ENCODE results near the gene POM121L2.
A peak's percentile ranks its signal among the peaks of the same experiment; 100 is the strongest.

The POM121L2 gene

DNA sequence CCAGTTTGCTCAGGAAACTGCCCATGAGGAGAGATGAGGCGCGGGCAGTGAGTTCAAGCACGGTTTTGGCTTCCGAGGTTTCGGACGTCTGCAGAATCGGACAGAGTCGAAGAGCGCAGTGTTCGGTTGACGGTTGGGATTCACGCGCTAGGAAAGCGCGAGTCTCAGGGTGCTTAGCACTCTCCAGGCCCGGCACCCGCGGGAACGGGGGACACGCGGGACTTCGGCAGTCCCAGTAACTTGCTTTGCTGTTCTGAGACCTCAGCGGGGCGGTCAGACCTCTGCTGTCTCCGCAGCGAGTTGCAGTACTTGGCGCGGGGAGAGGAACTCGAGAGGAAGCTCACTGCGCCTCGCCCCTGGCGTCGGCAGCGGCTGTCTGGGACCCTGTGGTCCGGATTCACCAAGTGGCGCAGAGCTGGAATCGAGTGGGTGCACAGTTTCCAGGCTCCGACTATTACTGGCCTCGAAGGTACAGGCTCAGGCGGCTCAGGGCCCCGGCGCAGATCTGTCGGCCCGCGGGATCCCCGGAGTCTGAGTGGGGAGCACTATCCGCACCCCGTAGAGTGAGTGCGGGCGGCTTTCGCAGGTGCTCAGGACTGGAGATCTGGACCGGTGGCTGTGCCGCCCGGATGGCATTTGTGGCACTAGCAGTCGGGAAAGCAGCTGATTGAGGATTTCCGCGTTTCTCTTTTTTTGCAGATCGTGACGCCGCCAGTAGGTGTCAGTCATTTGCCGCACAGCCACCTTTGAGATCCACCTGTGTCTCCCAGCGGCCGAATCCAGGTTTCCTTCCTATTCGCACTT, at the start of gene POM121L2:
Gene POM121L2 (minus strand): TSS at position 128 of the 804 bp plus-strand sequence. CDS start 103 bp downstream, at position 25.
- peak; percentile 53 for DNase-seq (ENCODE audit: insufficient read length, low spot score)
- peak; percentile 93 for FAIRE-seq

DNA sequence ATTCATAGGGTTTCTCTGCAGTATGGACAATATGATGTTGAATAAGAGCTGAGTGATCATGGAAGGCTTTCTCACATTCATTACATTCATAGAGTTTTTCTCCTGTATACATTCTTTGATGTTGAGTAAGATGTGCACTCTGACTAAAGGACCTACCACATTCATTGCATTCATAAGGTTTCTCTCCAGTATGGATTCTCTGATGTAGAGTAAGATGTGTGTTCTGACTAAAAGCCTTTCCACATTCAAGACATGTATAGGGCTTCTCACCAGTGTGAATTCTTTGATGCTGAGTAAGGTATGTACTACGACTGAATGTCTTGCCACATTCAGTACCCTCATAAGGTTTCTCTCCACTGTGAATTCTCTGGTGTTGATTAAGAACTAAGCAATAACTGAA, 47.2 kb upstream of the POM121L2 start:
- no peak for FAIRE-seq
- DNase-seq (ENCODE audit: insufficient read length, low spot score): no peak

DNA sequence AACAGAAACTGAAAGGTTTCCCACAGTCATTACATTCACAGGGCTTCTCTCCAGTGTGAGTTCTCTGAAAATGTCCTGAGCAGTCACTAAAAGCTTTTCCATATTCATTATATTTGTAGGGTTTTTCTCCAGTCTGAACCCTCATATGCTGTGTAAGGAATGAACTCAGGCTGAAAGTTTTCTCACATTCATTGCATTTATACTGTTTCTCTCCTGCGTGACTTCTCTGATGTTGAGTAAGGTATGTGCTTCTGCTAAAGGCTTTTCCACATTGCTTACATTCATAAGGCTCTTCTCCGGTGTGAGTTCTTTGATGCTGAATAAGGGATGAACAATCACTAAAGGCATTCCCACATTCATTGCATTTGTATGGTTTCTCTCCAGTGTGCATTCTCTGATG, 46.7 kb upstream of the POM121L2 start:
- DNase-seq (ENCODE audit: insufficient read length, low spot score) (no peak), FAIRE-seq (no peak)

DNA sequence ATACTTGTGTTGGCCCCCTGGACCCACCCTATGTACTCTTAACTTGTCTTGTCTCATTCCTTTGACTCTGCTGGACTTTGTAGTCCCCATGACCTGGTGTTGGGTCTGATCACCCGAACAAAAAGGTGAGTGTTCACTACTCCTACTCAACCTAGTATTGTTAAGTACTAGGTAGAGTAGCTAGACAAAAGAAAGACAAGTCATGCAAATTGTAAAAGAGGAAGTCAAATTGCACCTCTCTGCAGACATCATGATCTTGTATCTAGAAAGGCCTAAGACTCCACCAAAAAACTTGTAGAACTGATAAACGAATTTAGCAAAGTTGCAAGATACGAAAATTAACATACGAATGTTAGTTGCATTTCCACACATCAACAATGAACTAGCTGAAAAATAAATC, 40.8 kb upstream of the POM121L2 start:
- FAIRE-seq (no peak), DNase-seq (ENCODE audit: insufficient read length, low spot score) (no peak)

DNA sequence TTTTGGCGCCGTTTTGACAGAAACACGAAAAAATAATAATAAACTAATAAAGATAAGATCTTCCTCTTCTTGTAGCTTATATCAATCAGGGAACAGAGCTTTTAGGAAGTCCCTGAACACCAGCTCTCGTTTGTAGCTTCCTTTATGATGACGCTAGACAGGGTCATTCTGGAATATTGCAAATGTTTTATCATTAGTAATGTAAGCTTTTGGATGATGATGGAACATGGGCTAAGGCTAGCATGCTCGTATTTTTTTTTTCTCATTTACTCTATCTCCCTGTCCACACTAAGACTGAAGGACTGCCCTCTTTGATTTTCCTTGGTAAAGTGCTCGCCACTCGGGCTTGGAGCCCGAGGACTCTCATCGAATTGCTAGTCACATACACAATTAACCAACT, 22.1 kb upstream of the POM121L2 start:
- FAIRE-seq: no peak
- DNase-seq (ENCODE audit: insufficient read length, low spot score): no peak

DNA sequence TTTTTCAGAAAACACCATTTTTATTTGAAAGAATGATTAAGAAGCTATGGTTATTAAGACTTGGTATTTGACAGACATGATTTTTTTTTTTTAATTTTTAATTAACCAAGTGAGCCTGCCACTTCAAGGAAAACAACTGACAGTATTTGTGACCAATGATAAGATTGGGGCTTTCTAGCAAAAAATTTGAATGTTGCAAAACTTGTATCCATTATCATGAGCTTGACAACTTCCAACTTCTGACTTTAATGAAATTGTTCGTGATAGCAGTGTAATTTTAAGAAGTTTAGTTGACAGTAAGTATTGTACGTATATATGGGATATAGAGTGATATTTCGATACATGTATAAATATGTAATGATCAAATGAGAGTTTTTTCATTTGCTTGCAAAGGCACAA, 21.6 kb upstream of the POM121L2 start:
- no peak for DNase-seq (ENCODE audit: insufficient read length, low spot score)
- no peak for FAIRE-seq

DNA sequence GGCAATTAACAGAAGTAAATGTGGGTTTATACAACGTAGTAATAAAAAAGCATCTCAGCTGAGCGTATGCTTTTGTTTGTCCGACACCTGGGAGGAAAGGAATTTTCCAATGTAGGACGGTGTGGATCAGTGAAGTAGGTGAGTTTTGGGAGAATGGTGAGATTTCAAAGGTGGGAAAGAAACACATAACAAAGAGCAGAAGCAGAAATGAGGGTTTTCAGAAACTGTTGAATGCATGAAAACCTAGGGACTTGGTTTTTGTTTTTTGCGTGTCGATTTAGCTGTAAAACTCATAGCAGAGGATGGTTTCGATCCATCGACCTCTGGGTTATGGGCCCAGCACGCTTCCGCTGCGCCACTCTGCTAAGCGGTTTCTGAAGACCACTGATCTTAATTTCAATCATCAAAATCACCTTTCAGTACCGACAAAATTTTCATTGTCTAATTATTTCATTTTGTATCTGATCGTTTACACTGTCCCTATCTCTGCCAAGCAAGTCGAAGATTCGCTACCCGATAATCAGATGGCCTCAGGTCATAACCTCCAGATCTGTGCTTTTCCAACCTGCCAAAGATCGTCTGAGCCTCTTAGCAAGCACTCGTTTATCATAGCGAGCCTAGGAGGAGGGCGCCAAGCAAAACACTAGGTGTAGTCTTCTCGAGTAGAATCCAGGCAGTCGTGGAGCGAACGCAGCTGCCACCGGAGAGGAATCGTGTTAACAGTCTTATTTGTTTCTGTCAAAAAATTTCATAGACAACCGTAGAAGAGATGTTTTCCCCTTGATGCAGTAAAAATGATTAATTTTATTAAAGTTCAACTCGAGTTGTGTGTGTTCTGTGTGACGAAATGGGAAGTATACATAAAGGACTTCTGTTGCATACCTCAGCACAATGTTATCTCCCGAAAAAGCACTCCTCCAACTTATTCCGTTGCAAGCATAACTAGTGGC, 20.9 kb upstream of the POM121L2 start:
- DNase-seq (ENCODE audit: insufficient read length, low spot score) (peak; percentile 21), FAIRE-seq (no peak)

DNA sequence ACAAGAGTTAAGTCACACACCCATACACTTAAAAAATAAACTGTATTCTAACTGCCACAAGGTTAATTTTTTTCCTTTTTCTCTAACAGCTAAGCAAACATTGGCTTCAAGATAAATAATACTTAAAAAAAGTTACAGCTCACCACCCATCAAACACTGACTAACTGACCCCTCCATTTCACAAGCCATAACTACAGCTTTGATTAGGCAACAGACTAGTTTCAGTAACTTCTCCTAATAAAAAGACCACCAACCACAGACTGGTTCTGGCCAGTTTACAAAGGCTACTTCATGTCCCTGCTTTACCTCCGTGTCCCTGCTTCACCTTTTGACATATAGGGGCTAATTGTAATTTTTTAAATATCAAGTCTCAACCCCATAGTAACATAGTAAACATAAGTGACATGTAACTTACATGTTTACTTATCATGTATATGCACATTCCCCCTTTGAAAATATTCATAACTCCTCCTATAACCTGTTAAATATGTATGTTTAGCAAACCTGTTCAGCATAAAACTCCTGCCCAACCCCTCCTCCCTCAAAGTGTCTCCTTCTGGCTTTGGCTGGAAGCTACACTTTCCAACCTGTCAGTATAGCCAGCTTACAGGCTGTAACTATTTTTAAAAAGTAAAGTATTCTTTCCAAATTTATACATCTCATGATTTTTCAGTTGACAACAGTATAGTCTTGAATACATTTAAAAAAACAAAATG, 15.1 kb upstream of the POM121L2 start:
- FAIRE-seq: no peak
- DNase-seq (ENCODE audit: insufficient read length, low spot score): no peak

DNA sequence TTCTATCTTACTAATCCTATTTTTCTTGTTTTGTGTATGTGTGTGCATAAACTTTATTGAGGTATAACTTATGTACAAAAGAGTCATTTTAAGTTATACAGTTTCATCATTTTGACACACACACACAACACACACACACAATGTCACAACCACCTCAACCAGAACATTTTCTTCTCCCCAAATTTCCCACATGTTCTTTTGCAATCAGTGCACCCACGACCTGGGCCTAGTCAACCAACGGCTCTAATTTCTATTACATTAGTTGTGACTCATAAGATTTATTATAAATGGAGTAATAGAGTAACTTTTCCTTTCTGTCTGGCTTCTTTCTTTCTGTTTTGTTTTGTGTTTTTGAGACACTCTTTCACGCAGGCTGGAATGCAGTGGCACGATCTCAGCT, 9.8 kb upstream of the POM121L2 start:
- DNase-seq (ENCODE audit: insufficient read length, low spot score): no peak
- no peak for FAIRE-seq

DNA sequence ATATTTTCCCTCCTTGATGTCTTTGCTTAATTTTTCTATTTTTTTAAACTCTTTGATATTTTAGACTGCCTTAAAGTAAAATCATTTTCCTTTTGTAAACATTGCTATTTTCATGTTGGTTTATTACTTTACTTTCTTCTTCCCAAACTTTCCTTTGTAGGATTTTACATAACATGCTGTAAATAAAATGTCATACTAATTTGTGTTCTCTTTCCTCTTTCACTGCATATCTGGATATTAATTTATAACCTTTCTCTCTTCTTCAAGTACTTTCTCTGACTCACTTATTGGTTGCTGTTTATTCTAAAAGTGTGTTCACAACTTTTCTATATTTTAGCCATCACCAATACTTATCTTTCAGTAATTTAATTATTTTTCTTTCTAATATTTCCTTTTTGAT, 9.3 kb upstream of the POM121L2 start:
- DNase-seq (ENCODE audit: insufficient read length, low spot score) (no peak), FAIRE-seq (no peak)

DNA sequence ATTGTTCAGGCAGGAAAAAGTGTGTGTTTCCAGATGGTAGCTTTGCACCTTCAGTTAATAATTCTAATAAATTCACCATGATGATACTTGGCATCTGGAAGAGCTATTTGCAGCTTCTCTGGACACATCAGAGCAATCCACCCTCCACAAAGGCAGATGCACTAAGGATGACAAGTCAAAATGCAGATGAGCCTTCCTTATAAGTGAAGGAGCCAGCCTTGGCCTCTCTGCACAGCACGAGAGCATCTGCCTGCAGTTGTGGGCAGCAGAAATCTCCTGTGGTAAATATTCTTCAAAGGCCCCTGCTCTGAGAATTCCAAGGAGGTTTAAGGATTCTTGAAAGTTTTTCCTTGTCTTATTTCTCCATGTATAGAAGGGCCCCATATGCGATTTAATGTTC, 6.9 kb upstream of the POM121L2 start:
- no peak for FAIRE-seq
- DNase-seq (ENCODE audit: insufficient read length, low spot score): no peak

DNA sequence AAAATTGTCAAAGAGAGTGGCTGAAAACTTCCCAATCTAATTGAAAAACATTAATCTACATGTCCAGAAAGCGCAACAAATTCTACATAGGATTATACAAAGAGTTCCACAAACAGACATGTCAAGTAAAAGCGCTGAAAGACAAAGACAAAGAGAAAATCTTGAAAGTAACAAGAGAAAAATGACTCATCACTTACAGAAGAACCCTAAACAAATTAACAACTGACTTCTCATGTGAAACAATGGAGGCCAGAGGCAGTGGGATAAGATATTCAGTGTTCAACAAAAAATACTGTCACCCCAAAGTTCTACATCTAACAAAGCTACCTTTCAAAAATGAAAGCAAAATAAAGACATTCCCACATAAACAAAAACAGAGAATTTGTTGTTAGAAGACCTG, 2.0 kb upstream of the POM121L2 start:
- no peak for DNase-seq (ENCODE audit: insufficient read length, low spot score)
- FAIRE-seq: peak; percentile 56

DNA sequence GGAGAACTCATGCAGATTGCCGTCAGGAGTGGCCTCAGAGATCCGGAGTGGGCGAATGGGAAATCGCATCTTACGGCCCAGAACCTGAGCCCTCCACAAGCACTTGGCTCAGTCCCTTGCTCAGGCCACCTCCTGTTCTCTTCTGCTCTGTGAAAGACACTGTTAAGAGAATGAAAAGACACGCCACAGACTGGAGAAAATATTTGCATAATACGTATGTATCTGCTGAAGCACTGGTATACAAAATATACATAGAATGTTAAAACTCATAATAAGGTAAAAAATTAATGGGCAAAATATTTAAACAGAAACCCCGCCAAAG, 838 bp upstream of the POM121L2 start:
- no peak for DNase-seq (ENCODE audit: insufficient read length, low spot score)
- FAIRE-seq: no peak

DNA sequence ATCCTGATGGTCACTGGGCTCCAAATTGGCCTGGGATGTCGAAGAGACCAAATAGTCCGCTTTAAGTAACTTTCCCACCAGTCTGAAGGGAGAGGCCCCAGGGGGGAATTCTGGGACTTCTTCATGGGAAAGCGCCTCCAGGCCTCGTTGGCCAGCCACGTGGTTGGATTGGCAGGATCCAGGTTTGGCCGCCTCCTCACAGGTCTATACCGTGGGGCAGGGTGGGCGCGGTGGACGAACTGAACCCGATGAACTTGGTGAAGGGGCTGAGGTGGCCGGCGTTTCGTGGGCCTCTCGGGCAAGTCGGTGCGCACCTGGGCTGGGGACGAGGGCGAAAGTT, 297 bp downstream of the POM121L2 start:
- DNase-seq (ENCODE audit: insufficient read length, low spot score): no peak
- no peak for FAIRE-seq

DNA sequence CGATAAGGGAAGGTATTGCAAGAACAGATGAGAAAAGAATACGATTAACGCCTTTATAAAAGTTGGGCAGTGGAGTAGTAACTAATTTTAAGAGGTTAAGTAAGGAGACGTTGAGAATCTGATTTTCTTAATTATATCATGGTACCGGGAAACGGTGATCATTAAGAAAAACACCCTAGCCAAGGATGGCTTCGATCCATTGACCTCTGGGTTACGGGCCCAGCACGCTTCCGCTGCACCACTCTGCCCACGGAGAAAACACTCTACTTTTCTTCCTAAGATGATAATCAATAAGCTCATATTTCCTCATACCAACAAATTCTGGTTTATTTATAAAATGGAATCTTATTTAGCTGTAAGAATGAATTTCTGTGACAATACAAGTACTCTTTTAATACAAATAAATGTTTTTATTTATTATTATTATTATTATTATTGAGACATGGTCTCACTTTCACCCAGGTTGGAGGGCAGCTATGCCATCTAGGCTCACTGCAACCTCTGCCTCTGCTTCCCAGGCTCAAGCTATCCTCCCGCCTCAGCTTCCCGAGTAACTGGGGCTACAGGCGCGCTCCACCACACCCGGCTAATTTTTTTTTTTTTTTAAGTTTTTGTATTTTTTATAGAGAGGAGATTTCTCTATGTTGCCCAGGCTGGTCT, 8.3 kb downstream of the POM121L2 start:
- FAIRE-seq: no peak
- no peak for DNase-seq (ENCODE audit: insufficient read length, low spot score)

DNA sequence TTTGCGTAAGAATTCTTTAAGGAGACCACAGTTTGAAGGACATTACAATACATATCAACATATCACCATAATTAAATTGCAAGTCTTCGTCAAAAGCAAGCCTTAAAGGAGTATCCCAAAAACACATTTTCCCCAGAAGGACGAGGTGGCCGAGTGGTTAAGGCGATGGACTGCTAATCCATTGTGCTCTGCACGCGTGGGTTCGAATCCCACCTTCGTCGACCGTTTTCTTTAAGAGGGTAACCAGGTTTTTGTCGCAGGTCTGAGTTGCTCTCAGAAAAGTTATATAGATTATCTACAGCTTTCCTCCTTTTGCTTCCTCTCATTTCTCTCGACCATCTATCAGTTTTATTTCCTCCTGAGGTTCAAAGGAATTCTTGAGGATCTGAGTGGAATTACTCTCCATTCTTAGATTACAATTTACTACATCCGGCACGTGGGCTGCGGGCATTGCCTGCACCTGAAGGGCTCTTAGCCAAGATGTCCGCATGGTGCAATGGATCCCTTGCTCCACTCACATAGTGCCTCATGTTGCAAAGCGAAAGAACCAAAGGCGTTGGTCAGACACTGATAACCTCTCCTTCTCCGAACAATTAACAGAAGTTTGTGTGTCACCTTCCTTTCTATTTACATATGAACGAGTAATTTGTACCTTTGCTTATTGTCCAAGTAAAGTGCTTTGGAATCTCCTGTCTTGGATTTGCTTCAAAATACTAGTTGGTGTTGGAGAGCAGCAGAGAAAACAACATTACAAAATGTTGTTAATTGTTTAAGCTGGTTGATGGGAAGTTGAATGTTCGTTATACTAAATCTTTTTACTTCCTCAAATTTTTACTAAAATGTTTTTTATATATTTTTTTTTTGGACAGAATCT, 14.0 kb downstream of the POM121L2 start:
- DNase-seq (ENCODE audit: insufficient read length, low spot score) (no peak), FAIRE-seq (no peak)

DNA sequence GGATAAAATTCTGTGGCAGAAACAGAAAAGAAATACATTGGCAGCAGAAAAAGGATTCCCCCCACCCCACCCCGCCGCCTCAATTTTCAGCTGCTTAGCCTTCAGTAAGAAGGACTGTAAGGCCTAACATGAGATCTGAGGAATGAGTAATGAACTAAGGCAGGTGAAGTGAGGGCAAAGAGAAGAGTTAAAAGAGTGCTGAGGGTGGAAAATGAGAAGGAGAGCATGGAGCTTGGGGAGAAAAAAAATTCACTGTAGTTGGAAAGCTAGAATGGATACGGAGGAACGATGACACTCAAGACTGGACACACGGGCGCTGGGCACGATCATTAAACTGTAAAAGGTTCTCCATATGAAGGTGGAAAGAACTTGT, 14.6 kb downstream of the POM121L2 start:
- no peak for DNase-seq (ENCODE audit: insufficient read length, low spot score)
- no peak for FAIRE-seq

DNA sequence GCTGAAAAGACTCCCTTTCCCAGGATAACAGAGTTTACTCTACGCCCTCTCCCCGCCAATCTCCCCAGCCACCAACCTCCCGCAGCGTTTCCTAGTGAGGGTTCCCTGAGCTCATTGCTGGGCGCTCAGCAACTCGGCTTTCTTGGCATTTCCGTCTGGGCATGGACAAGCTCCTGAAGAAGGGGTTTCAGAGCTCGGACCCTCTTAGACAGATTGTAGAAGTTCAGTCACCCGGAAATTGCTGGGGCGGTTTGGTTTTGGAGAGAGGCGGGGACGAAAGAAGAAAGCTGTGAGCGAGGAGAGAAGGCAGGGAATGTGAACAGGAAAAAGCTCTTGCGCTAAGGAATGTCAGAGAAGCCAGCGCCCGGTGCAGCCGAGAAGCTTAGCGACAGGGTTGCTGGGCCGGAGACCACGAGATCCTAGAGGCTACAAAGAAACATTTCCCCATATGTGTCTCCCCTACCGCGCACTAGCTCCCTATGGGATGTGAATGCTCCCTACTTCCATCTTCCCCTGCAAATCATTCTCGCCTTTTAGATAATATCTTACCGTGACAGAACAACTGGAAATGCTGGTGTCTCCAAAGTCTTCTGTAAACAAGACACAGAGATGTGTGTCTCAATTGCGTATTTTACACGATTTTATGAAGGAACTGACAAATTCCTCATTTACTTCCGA, 15.8 kb downstream of the POM121L2 start:
- FAIRE-seq: no peak
- no peak for DNase-seq (ENCODE audit: insufficient read length, low spot score)

DNA sequence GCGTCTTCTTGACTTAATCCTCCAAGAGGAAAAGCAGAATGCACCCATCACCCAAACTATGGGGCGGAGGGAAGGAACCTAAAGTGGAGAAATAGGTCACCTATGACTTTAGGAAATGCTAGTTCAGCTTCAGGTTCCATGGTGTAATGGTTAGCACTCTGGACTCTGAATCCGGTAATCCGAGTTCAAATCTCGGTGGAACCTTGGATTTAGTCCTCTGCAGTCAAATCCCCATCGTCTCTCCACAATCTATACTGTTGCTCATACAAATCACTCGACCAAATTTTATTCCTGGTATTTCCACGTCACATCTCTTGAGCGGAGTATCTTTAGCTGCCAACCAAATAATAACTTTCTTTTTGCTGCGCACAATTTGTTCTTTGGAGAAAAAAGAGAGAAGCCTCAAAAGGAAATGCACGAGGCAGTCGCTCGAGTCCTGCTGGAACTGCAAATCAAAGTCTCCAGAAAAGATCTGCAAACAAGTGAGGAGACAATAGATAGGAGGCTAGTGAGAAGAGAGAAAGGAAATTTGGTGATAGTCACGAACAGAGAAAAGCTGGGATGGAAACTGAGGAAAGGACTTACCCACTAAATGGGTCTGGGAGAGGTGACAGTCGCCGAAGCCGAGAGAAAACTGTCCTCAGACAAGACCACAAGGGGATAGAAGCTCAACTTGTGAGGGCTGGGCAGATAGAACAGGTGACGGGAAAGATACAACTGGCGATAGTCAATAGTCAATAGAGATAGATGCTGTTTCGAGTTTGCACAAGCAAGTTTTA, 16.6 kb downstream of the POM121L2 start:
- DNase-seq (ENCODE audit: insufficient read length, low spot score) (no peak), FAIRE-seq (no peak)

All from GM19239 (cell line).